ENCODE measurements around the gene PDLIM1.

The PDLIM1 gene, protein sequence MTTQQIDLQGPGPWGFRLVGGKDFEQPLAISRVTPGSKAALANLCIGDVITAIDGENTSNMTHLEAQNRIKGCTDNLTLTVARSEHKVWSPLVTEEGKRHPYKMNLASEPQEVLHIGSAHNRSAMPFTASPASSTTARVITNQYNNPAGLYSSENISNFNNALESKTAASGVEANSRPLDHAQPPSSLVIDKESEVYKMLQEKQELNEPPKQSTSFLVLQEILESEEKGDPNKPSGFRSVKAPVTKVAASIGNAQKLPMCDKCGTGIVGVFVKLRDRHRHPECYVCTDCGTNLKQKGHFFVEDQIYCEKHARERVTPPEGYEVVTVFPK

GRCh38 chr10:95290461-95291364 lies at the start of gene PDLIM1:
TSS of gene PDLIM1 (minus strand) at chr10:95291003. CDS start at chr10:95290915, 88 bp downstream.
- no peak for DNase-seq (ENCODE audit: low read depth in 3 of 3)

DNA sequence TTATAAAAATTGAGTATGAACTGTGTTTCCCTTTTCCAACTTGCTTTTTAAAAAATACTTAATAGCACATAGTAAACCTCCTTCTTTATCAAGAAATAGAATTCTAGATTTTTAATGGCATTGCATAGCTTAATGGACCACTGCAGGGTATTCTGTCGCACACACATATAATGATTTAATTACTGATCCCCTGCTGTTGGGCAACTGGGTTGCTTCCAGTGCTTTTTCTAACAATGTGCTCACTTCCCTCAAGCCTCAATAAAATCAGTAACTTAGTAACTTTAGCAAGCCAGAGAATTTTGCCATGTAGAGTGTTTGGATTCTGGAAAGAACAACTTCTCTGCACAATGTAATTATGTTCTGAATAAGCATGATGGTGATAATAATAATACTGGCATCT lies 49.1 kb upstream of the PDLIM1 start:
- no peak for DNase-seq (ENCODE audit: low read depth in 3 of 3)

GRCh38 chr10:95337423-95338160 lies 46.8 kb upstream of the PDLIM1 start:
- no peak for DNase-seq (ENCODE audit: low read depth in 3 of 3)

DNA sequence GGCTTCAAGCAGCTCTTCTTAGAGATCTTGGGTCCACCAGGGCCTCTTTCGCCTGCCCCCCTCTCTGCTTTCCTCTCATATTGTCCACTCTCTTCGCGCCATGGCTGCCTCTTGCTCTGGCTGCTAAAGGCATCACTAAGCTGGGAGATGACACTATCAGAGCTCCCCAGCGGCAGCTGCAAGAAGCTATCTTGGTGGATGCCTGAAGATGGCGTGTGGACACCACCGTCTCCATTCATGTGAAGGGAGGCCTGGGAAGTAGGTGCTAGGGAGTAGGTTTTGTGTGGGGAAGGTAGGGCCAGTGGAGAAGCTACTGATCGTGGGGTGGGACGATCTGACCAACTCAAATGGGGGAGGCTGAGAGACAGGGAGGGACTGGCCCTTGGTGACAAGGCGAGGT lies 45.9 kb upstream of the PDLIM1 start:
- DNase-seq (ENCODE audit: low read depth in 3 of 3) = no peak

DNA sequence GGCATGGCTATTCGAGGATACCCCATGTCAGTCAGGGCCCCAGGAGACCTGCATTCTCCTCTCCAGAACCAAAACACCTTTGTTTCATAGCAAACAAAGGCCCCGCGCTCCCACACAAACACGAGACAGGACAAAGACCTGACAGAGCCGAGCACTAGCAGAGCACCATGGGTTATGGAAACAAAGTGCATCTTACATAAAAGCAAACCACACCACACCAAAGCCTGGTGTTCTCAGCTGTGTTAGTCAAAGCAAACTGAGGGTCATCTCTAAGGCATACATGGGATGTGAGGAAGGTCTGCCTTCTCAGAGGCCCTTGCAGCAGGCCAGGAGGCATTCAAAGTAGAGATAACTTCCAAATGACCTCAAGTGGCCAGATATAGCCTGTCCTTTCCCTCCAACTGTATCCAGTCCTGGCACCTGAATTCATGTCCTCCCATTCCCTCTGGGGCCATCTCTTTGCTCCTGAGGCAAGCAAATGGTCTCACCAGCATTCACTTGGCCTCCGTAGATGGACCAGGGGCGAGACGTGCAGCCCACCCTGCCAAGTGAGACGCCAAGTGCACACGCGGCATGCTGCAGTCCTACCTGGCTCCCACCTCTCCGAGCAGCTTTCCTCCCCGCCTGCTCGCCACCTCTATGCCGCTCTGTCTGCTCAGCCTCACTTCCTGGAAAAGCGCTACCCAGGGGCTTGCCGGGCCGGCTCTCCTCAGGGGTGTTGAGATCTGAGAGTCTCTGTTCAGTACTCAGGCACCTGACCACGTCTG lies 45.3 kb upstream of the PDLIM1 start:
- no peak for DNase-seq (ENCODE audit: low read depth in 3 of 3)

DNA sequence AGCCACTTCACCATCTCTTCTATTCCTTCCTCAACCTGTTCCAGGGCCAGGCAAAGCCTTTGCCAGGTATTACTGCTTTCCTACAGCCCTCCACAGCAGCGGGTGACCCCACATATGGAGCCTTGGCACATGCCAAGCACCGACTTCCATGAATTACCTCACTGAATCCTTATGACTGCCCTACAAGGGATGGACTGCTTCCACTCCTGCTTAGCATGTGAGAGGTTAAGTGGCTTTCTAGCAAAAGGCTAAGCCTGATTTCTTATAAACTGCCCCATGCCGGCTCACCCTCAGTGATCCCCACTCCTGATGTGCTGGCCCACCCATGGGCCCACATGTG lies 44.0 kb upstream of the PDLIM1 start:
- DNase-seq (ENCODE audit: low read depth in 3 of 3) = no peak

DNA sequence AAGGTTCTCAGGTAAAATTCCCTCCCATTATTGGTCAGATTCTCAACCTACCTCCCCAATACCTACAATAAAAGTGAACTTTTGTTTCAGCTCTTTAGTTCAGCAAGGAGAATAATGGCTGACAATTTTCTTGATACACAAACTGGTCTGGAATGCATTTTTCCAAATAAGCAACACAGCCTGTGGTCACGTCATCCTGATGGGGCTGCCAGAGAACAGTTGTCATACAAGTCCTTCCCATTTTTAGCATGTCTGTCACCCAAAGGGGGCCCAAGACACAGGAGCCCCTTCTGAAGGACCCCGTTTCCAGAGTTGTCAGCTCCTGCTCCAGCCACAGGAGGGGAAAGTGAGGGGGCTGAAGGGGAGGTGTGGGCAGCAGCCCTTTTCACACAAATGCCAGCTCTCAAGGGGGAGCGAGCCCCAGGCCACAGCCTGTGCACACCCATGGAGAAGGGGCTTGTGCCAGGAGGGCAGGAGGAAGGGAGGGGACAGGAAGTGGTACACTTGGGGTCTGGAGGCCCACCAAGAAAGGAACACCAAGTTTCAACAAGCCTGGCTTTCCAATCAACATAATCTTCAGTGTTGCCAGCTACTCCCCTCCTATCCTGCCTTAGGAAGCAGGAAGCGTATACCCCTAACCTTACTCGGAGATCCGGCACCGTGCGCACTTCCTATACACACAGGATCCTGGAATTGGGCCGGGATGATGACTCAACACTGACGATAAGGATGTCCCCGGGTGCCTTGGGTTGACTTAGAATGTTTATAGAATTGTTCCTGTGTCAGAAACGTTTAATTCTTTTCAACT lies 43.4 kb upstream of the PDLIM1 start:
- no peak for DNase-seq (ENCODE audit: low read depth in 3 of 3)

- no peak for DNase-seq (ENCODE audit: low read depth in 3 of 3)
Observed at GRCh38 chr10:95332666-95333249, 42.0 kb upstream of the PDLIM1 start.

DNA sequence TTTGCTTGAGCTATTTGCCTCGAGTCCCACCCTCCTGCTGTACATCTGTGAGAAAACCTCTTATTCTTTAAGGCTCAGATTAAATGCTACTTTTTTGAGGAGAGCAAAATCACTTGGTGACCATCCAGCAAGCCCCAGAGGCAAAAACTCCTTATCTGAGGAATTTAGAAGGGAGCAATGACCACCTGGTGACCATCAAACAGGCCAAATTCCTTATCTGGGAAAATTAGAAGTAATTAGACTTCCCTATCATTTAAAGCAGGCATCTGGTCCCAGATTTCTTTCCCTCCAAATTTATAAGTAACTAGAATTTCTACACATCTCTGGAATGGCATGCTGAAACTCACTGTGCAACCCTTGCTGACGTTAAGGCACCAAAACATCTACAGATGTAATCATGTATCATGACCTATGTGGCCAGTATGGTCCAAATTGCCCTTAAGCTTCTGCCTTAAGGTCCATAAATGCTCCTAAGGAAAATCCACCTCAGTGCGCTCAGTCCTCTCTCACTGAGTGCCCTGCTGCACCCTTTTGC lies 40.9 kb upstream of the PDLIM1 start:
- no peak for DNase-seq (ENCODE audit: low read depth in 3 of 3)

- DNase-seq (ENCODE audit: low read depth in 3 of 3) = no peak
Observed at GRCh38 chr10:95330966-95331453, 40.2 kb upstream of the PDLIM1 start.

DNA sequence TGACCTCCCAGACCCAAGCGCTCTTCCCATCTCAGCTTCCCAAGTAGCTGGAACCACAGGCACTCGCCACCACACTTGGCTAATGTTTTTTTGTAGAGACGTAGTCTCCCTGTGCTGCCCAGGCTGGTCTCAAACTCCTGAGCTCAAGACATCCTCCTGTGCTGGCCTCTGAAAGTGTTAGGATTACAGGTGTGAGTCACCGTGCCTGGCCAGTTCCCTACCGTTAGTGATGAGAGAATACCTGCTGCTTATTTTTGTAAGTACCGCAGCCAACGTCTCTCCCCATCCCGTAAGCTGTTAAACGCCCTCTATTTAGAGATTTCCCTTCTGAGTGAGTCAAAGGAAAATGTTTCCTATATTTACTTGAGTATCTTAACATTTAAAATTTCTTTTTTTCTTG lies 38.5 kb upstream of the PDLIM1 start:
- no peak for DNase-seq (ENCODE audit: low read depth in 3 of 3)

DNA sequence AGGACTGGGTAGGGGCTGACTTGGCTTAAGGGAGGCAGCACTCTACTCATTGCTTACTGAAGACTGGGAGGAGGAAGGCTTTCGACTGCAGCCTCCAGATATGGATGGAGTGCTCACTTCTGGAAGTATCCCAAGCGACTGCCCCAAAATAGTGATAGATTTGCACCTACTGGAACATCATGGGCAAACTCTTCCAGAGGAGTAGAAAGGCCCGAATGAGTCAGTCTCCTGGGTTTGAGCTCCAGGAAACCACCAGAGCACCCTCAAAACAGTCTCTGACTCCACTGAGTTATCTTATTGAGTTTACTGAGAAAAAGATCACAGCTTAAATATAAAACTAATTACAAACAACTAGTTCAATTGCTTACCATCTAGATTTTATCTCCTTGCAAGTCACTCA lies 37.2 kb upstream of the PDLIM1 start:
- DNase-seq (ENCODE audit: low read depth in 3 of 3) = no peak

- DNase-seq (ENCODE audit: low read depth in 3 of 3) = no peak
Observed at GRCh38 chr10:95327367-95327766, 36.6 kb upstream of the PDLIM1 start.

GRCh38 chr10:95326396-95326795 lies 35.6 kb upstream of the PDLIM1 start:
- DNase-seq (ENCODE audit: low read depth in 3 of 3) = no peak

DNA sequence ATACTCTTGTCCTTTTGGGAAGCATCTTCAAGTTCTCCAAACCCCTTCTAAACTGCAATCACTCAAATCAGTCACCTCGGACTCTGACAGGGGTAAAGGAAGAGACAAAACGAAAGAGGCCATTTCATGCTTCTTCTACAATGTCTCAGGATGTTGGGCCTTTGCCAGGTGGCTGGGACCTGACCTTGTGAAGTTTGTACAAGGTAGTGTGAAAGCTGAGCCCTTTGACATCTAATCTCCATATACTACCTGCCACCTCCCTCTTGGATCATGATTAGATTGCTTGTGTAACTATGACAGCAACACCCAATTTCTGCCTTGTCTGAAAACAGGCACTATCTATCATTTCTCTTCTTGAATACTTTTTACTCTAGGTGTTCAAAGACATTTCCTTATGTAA lies 35.1 kb upstream of the PDLIM1 start:
- DNase-seq (ENCODE audit: low read depth in 3 of 3) = no peak

- no peak for DNase-seq (ENCODE audit: low read depth in 3 of 3)
Observed at GRCh38 chr10:95324436-95325268, 33.8 kb upstream of the PDLIM1 start.

GRCh38 chr10:95321554-95322301 lies 30.9 kb upstream of the PDLIM1 start:
- DNase-seq (ENCODE audit: low read depth in 3 of 3) = no peak

DNA sequence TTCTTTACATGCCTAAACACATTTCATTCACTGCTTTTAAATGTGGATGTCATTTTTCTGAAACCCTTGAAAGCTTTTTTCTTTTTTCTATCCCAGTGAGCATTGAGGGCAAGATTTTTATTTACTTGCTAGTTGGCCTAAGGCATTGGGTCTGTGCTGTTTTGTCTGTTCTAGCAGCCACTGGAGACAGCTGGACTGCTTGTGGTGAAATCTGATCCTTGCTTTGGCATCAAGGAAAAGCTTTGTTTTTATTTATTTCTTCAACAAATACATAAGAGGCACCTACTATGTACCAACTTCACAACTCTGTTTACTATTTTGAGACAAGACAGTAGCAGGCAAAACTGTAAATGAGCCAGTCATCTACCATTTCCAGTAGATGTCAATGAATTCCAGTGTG lies 28.4 kb upstream of the PDLIM1 start:
- no peak for DNase-seq (ENCODE audit: low read depth in 3 of 3)
